Astrocyte of the cerebellum (primary cell): ENCODE results near the gene DDOST.

Experiments
- DNase-seq: peaks from one replicate; pipeline ENCODE4 v3.0.0-alpha.2; 2011; ENCODE audit warnings: low read depth
- H3K4me3 ChIP-seq: 2 replicates; pipeline ENCODE4 v1.5.1; 2011; ENCODE audit warnings: mild to moderate bottlenecking, low read depth, low read length, moderate library complexity
- CTCF ChIP-seq: IDR thresholded peaks from 2 replicates; pipeline ENCODE4 v1.5.1; 2012; ENCODE audit warnings: low read length, low read depth, moderate library complexity, mild to moderate bottlenecking; ENCODE audit errors: missing control alignments
- in situ Hi-C: cut with HindIII; loops from 2 replicates; pipeline ENCODE4 v1.10.0; 2017; ENCODE audit warnings: low sequenced_read_pairs

The DDOST gene

DNA sequence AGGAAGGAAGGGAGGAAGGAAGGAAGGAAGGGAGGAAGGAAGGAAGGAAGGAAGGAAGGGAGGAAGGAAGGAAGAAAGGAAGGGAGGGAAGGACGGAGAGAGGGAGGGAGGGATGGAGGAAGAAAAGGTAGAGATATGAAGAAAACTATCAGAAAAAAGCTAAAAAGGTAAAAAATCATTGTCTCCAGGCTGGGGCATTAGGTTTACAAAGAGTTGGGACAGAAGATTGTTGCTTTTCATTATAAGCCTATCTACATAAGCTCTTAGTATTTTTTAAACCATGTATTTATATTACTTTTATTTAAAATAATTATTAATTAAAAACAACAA lies 35.1 kb downstream of the DDOST start:
- in situ Hi-C loops = loop anchor here (25.0 kb wide), 1 partner anchor 89 kb away; no protein-coding TSS in a partner anchor
- no peak for DNase-seq
- TF ChIP-seq CTCF = no peak
- no peak overlapping the region for H3K4me3 ChIP-seq

- TF ChIP-seq CTCF = no peak
- H3K4me3 ChIP-seq = no peak overlapping the region
- in situ Hi-C loops = loop anchor here (25.0 kb wide), 1 partner anchor 88 kb away; no protein-coding TSS in a partner anchor
- DNase-seq = no peak
These were observed 35.7 kb downstream of the DDOST start for GRCh38 chr1:20625176-20626097.

- H3K4me3 ChIP-seq = no peak overlapping the region
These were observed 36.5 kb downstream of the DDOST start for GRCh38 chr1:20624709-20625108.

DNA sequence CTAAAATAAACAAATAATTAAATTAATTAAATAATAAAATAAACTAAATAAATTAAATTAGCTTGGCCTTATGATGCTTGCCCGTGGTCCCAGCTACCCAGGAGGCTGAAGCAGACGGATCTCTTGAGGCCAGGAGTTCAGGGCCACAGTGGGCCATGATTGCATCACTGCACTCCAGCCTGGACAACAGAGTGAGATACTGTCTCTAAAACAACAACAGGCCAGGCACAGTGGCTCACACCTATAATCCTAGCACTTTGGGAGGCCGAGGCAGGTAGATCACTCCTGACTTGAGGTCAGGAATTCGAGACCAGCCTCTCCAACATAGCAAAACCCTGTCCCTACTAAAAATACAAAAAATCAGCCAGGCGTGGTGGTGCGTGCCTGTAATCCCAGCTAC lies 40.2 kb downstream of the DDOST start:
- TF ChIP-seq CTCF = no peak
- in situ Hi-C loops = no loop called here
- no peak overlapping the region for H3K4me3 ChIP-seq
- no peak for DNase-seq

More at GRCh38 chr1:20624709-20625108, 36.5 kb downstream of the DDOST start:
- in situ Hi-C loops = loop anchor here (25.0 kb wide), 1 partner anchor 87 kb away; no protein-coding TSS in a partner anchor
- TF ChIP-seq CTCF = no peak
- no peak for DNase-seq

DNA sequence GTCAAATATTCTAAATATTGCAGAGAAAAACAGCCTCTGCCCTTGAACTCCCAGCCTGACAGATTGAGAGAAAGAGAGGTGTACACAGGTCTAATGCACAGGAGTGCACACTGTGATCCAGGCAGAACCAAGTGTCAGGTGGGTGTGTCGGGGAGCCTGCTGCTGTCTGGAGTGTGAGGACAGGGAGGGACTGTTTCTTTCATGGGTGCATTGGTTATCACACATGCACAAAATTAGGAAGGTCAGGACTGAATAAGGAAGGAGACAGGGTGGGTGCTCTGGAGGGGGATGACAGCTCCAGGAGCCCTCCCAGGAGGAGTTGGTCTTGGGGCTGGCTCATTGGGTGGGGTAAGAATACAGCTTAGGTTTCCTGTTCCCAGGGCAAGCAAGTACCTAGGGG lies 41.2 kb downstream of the DDOST start:
- TF ChIP-seq CTCF = no peak
- in situ Hi-C loops = no loop called here
- no peak overlapping the region for H3K4me3 ChIP-seq
- no peak for DNase-seq

- DNase-seq = no peak
- no peak for TF ChIP-seq CTCF
These were observed 42.6 kb downstream of the DDOST start for GRCh38 chr1:20618550-20618949.

More at GRCh38 chr1:20618550-20618949, 42.6 kb downstream of the DDOST start:
- H3K4me3 ChIP-seq = no peak overlapping the region
- in situ Hi-C loops = no loop called here
